BLaER1 treated with 17β-estradiol and CSF1 and Interleukin-3, amounts not matched to agents 10 nM and 100 nM (cell line): ENCODE results near the gene NPB.

Experiments used
- H3K27ac ChIP-seq, 11 experiments: shearing (Covaris generic); formaldehyde crosslinking; 2 replicates each; pipeline ENCODE4 v1.8.1; 2022
- H3K27me3 ChIP-seq, 11 experiments: shearing (Covaris generic); formaldehyde crosslinking; 2 replicates each; pipeline ENCODE4 v1.8.1; 2022
- H3K36me3 ChIP-seq, 11 experiments: shearing (Covaris generic); formaldehyde crosslinking; 2 replicates each; pipeline ENCODE4 v1.8.1; 2022
- H3K4me1 ChIP-seq, 10 experiments: shearing (Covaris generic); formaldehyde crosslinking; 2 replicates each; pipeline ENCODE4 v1.8.1; 2022
- H3K4me2 ChIP-seq, 11 experiments: shearing (Covaris generic); formaldehyde crosslinking; 2 replicates each; pipeline ENCODE4 v1.8.1; 2022
- H3K4me3 ChIP-seq, 10 experiments: shearing (Covaris generic); formaldehyde crosslinking; 2 replicates each; pipeline ENCODE4 v1.8.1; 2022
- H3K9ac ChIP-seq, 11 experiments: shearing (Covaris generic); formaldehyde crosslinking; 2 replicates each; pipeline ENCODE4 v1.8.1; 2022
- H3K9me3 ChIP-seq, 11 experiments: shearing (Covaris generic); formaldehyde crosslinking; replicated peaks in 1 of 11; 2 replicates each; pipeline ENCODE4 v1.8.1; 2022
- H4K20me1 ChIP-seq, 11 experiments: shearing (Covaris generic); formaldehyde crosslinking; 2 replicates each; pipeline ENCODE4 v1.8.1; 2022
- Cebpa-rat ChIP-seq, 11 experiments: shearing (Covaris generic); IDR thresholded peaks; 2 replicates each; pipeline ENCODE4 v1.8.1; 2022

The NPB gene

GRCh38 chr17:81941484-81942166 lies 39.6 kb downstream of the NPB start:
- H3K36me3 ChIP-seq: no peaks in the 10 kb centered on the region
- H3K4me2 ChIP-seq: peak overlapping the region; percentile 64 to 100 (median 100)
- peak overlapping the region in 7 of 11 experiments; percentile 1 to 41 (median 17); a peak in 4 of 22 replicates for H3K9ac ChIP-seq

GRCh38 chr17:81942167-81942553 lies 40.1 kb downstream of the NPB start:
- Histone ChIP-seq H3K27me3 (peaks cover 0 to 19% (median 0%) of the 10 kb centered on the region in 11 experiments; a peak in 5 of 22 replicates), H4K20me1 (no peaks in the 10 kb centered on the region), H3K36me3 (no peaks in the 10 kb centered on the region), H3K4me3 (peak overlapping the region in 2 of 10 experiments; percentile 11 to 27; a peak in 2 of 20 replicates), H3K9ac (peak overlapping the region in 3 of 11 experiments; percentile 21 to 41 (median 23); a peak in 1 of 22 replicates), H3K9me3 (no peaks in the 10 kb centered on the region), H3K27ac (no peak overlapping the region), H3K4me1 (peaks cover 31 to 80% (median 57%) of the 10 kb centered on the region in 10 experiments), H3K4me2 (peak overlapping the region in 10 of 11 experiments; percentile 64 to 100 (median 100); a peak in 19 of 22 replicates)
- no peak for TF ChIP-seq Cebpa-rat (IDR thresholded peaks at IDR 0.05)

More at GRCh38 chr17:81941484-81942166, 39.6 kb downstream of the NPB start:
- Histone ChIP-seq H3K4me3 (peak overlapping the region in 4 of 10 experiments; percentile 5 to 27 (median 11); a peak in 2 of 20 replicates), H3K27ac (no peak overlapping the region), H3K9me3 (no peaks in the 10 kb centered on the region), H3K27me3 (peaks cover 0 to 19% (median 0%) of the 10 kb centered on the region in 11 experiments; a peak in 5 of 22 replicates), H3K4me1 (peaks cover 34 to 83% (median 61%) of the 10 kb centered on the region in 10 experiments), H4K20me1 (no peaks in the 10 kb centered on the region)
- no peak for TF ChIP-seq Cebpa-rat (IDR thresholded peaks at IDR 0.05)

- Histone ChIP-seq H3K27ac (no peak overlapping the region), H3K4me3 (no peak overlapping the region), H3K9me3 (no peaks in the 10 kb centered on the region), H3K36me3 (no peaks in the 10 kb centered on the region), H3K4me2 (peak overlapping the region in 4 of 11 experiments; percentile 10 to 34 (median 26); a peak in 2 of 22 replicates), H3K27me3 (peaks cover 0 to 16% (median 0%) of the 10 kb centered on the region in 11 experiments; a peak in 5 of 22 replicates), H3K4me1 (peaks cover 13 to 59% (median 30%) of the 10 kb centered on the region in 10 experiments; a peak in 19 of 20 replicates), H4K20me1 (no peaks in the 10 kb centered on the region), H3K9ac (no peak overlapping the region)
- TF ChIP-seq Cebpa-rat (IDR thresholded peaks at IDR 0.05): no peak
Observed at GRCh38 chr17:81944858-81945257, 42.8 kb downstream of the NPB start.

- H3K4me3 ChIP-seq: no peak within 1 kb of the TSS
- peaks cover 0 to 3% (median 0%) of the 10 kb centered on the region in 11 experiments; a peak in 3 of 22 replicates for H3K27me3 ChIP-seq
- H3K9ac ChIP-seq: no peak within 1 kb of the TSS
- TF ChIP-seq Cebpa-rat (IDR thresholded peaks at IDR 0.05): no peak
- no peaks in the 10 kb centered on the region for H4K20me1 ChIP-seq
- H3K4me1 ChIP-seq: peaks cover 0 to 36% (median 7%) of the 10 kb centered on the region in 10 experiments; a peak in 13 of 20 replicates
- H3K9me3 ChIP-seq: no peaks in the 10 kb centered on the region
- H3K27ac ChIP-seq: no peak within 1 kb of the TSS
- H3K36me3 ChIP-seq: no peaks in the 10 kb centered on the region
- H3K4me2 ChIP-seq: no peak within 1 kb of the TSS
Observed at GRCh38 chr17:81947189-81947588, 45.2 kb downstream of the NPB start, which contains the start of gene MYADML2. Gene MYADML2 (minus strand): TSS chr17:81947233. CDS start chr17:81941741, 5,492 bp downstream.

- H3K36me3 ChIP-seq: no peaks in the 10 kb centered on the region
- peaks cover 0 to 24% (median 6%) of the 10 kb centered on the region in 10 experiments; a peak in 9 of 20 replicates for H3K4me1 ChIP-seq
- no peak overlapping the region for H3K27ac ChIP-seq
- 0 out of 22 replicates have a peak overlapping the region, but pooled peaks of 1 of the 11 experiments have one; percentile 0 for H3K4me2 ChIP-seq
- H4K20me1 ChIP-seq: no peaks in the 10 kb centered on the region
- peak overlapping the region in 2 of 11 experiments; percentile 17 to 28; a peak in 1 of 22 replicates for H3K9ac ChIP-seq
- no peak for TF ChIP-seq Cebpa-rat (IDR thresholded peaks at IDR 0.05)
- H3K9me3 ChIP-seq: no peaks in the 10 kb centered on the region
- H3K27me3 ChIP-seq: no peaks in the 10 kb centered on the region
- no peak overlapping the region for H3K4me3 ChIP-seq
Observed at GRCh38 chr17:81948635-81949378, 46.8 kb downstream of the NPB start.

- no peak for TF ChIP-seq Cebpa-rat (IDR thresholded peaks at IDR 0.05)
- no peak overlapping the region for H3K9ac ChIP-seq
- H3K9me3 ChIP-seq: no peaks in the 10 kb centered on the region
- H3K27ac ChIP-seq: no peak overlapping the region
- no peaks in the 10 kb centered on the region for H3K27me3 ChIP-seq
- peaks cover 0 to 13% (median 3%) of the 10 kb centered on the region in 10 experiments; a peak in 7 of 20 replicates for H3K4me1 ChIP-seq
- no peaks in the 10 kb centered on the region for H3K36me3 ChIP-seq
- H3K4me3 ChIP-seq: no peak overlapping the region
- no peaks in the 10 kb centered on the region for H4K20me1 ChIP-seq
- no peak overlapping the region for H3K4me2 ChIP-seq
Observed at GRCh38 chr17:81950501-81950900, 48.5 kb downstream of the NPB start.

GRCh38 chr17:81951785-81952684 lies 50.0 kb downstream of the NPB start:
- TF ChIP-seq Cebpa-rat (IDR thresholded peaks at IDR 0.05): no peak
- peaks cover 0 to 5% (median 3%) of the 10 kb centered on the region in 11 experiments; a peak in 10 of 22 replicates for H3K27me3 ChIP-seq
- H3K4me1 ChIP-seq: peaks cover 0 to 10% (median 3%) of the 10 kb centered on the region in 10 experiments; a peak in 7 of 20 replicates
- H3K36me3 ChIP-seq: no peaks in the 10 kb centered on the region
- H3K9ac ChIP-seq: no peak overlapping the region
- H3K4me3 ChIP-seq: no peak overlapping the region
- H3K4me2 ChIP-seq: peak overlapping the region in 1 of 11 experiments; percentile 7; a peak in 2 of 22 replicates
- H4K20me1 ChIP-seq: no peaks in the 10 kb centered on the region
- no peak overlapping the region for H3K27ac ChIP-seq
- H3K9me3 ChIP-seq: no peaks in the 10 kb centered on the region
